ENCODE data around the gene CCL1.

- TF ChIP-seq CTCF (IDR thresholded peaks at IDR 0.05) = no peak
- no peak for TF ChIP-seq EZH2 (IDR thresholded peaks at IDR 0.05)
Observed at GRCh38 chr17:34313164-34313563, 49.9 kb downstream of the CCL1 start.
